NCI-H345 treated with DMSO at 0.1 percent for 48 hours (cell line): ENCODE results near the gene HIGD2A.
A peak's percentile ranks its signal among the peaks of the same experiment; 100 is the strongest.

Experiments used
- DNase-seq: peaks from one replicate; lab custom pipeline; 2025; ENCODE audit not compliant: unreplicated experiment; lab: John Stamatoyannopoulos, UW

HIGD2A gene, protein sequence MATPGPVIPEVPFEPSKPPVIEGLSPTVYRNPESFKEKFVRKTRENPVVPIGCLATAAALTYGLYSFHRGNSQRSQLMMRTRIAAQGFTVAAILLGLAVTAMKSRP

DNA sequence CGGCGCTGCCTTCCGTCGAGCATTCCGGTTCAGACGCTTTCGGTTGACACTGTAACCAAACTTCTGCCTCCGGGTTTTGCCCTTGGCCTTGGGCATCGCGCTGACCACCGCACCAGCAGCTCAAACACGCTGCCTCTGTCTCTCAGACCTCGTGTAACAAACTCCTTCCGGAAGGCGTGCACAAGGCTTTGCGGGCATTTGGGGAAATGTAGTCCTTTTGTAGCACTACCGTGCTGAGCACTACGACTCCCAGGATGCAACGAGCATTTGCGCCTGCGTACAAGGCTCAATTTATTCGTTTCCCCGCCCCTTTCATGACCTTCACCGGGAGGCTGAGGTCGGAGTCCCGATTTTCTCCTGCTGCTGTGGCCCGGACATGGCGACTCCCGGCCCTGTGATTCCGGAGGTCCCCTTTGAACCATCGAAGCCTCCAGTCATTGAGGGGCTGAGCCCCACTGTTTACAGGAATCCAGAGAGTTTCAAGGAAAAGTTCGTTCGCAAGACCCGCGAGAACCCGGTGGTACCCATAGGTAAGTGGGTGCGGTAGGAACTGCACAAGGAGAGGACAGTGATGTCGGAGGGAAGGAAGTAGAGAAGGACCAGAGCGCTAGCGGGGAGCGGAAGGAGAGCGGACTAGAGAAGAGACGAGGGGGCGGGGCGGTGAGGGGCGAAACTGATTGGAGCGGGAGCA lies at the start of gene HIGD2A, which contains the start of gene NOP16:
Gene HIGD2A, plus strand, starts transcription at position 308 of the 691 bp plus-strand sequence. Its CDS starts 69 bp downstream, at position 377.
Gene NOP16, minus strand, starts transcription at position 155 of the 691 bp plus-strand sequence. Its CDS starts 59 bp downstream, at position 96.
- DNase-seq = peak; percentile 97

DNA sequence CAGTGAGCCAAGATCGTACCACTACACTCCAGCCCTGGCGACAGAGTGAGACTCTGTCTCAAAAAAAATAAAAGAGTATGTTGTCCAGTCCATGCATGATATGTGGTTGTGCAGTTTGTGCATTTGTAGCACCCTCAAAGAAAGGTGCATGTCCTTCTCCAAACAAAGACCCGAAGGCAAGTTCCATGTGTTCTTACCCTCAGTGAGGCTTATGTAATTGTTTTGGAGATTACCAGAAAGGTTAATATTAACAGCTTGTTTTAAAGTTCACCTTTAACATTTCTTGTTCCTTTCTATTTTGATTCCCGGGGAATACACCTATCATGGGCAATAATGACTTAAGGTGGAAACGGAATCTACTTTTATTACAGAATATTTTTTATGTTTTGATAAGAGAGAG lies 49.2 kb upstream of the HIGD2A start:
- no peak for DNase-seq

DNA sequence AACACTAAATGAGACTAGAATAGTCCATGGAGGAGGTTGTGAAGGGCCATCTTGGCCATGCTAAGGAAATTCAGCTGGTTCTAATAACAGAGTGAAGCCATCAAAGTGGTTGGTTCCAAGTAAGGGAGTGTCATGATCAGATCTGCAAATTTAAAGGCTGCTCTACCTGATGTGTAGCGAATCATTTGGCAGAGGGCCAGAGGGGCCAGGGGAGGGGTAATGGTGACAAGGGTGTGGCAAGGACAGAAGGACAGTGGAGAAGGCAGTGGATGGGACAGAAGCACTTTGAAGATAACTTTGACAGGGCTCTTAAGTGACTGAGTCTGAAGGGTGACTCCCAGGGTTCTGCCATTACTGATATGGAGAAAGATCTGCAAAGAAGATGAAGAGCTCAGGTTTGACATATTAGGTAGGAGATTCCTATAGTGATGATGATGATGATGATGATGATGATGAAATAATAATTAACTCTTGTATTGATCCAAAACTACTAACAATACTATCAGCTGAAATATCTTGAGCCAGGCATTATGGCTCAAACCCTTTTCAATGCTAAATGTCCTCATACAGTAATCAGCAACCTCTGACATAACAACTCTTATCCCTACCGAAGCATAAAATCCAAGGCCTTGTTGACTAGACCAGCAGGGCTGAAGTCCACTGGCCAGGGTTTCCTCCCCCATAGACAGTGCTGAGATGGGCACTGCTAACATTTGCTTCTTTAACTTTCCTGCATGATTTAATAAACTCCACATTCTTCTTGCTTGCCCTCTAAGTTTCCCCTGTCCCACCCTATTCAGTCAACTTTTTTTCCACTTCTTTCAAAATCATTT lies 47.0 kb upstream of the HIGD2A start:
- no peak for DNase-seq

DNA sequence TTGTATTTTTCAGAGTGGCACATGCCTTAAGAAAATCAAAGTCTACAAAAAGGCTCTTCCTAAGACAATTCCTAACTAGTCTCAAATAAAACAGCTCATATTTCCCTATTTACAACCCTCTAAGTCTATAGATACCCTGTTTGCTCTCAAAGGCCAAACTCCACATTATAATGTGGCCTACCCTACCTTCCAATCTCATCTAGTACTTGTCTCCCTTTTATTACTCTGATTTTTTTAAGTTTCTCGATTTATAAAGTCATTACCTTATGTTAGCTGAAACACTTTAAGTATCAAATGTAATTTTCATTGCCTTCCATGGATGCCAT lies 46.4 kb upstream of the HIGD2A start:
- DNase-seq = no peak

DNA sequence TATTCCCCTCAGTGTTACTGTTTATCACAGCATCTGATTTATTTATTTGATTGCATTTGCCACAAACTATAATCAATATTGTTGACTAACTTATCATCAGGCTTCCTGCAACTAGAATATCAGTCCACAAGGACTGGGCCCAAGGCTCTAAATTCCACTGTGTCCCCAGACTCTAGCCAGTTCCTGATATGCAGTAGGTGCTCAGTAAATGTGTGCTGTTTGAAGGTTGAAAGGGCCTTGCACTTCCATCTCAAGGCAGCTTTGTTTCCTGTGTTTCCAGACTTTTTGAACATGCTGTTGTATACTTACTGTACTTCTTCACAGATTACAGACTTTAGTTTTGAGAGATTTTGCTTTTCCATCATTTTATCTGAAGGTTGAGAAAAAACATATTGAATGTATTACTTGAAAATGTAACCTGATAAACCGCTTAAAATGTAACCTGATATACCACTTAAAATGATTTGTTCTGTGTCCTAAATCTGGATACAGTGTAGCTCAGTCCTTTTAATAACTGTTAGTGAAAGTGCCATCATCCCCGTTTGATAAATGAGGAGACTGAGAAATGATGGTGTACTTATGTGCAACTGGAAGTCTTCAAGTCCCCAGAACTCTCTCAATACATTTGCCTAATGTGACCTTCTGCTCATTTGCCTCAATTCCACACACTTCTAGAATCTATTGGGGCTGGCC lies 45.6 kb upstream of the HIGD2A start:
- no peak for DNase-seq

DNA sequence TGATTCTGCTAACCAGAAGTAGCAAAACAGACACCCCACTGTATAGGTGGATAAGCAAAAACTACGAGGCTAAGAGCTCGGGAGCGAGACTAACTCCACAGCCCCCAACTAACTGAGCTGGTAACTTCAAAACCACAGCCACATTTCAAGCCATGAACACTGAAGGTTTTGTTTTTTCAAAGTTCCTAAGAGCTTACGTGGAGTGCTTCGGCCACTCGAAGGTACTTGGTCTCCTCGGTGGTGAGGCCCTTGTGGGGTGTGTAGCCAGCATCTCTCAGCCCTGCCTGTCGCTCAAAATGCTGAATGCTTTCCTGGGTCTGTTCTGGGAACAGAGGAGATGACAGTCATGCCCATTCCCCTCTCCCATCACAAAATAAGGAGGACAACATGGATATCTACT lies 38.1 kb upstream of the HIGD2A start:
- DNase-seq = no peak

DNA sequence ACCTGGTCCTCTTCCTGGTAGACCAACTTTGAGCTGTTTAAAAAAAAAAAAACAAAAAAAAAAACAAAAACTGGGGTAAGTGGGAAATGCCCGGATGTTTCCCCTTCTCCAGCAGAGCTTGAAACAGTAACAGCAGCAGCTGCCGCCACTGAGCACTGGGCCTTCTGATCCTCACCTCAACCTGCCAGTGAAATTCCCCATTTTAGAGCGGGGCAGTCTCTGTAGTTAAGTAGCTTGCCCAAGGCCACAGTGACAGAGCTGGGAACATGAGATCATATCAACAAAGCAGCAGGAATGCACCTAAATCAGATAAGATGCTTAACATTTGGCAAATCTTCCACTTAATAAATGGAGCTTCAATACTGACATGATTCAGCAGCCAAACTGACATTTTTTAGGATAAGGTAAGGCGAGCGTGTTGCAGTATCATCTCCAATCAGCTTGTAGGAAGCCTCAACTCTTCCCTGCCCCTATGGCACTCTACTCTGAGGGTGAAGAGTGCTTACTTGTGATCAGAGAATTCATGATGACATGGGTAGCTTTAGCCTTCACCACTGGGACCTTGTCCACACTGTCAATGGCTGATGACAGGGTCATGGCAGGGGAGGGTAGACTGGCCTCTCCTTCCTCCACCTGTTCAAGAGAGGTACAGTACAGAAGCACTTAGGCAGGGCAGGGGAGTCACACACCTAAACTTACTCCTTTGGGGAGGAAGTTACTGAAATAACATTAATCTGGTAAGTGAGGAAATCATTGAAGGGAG lies 36.3 kb upstream of the HIGD2A start:
- DNase-seq = no peak

DNA sequence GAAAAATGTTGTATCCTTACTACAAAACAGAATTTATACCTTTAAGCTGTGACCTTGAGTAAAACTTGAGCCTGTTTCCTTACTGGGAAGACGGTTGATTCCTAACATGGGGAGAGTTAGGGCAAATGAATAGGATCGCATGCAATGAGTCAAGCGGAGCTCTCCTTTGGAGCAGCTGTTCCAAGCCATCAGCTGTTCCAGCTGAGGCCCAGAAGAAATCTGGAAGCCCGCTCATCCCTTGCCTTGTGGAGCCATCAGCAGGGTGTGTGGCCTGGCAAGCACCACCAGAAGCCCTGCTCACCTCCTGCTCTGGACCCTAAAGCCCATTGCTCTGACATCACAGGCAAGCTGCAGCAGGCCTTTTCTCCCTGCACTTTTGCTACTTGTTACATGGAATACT lies 35.0 kb upstream of the HIGD2A start:
- DNase-seq = no peak

DNA sequence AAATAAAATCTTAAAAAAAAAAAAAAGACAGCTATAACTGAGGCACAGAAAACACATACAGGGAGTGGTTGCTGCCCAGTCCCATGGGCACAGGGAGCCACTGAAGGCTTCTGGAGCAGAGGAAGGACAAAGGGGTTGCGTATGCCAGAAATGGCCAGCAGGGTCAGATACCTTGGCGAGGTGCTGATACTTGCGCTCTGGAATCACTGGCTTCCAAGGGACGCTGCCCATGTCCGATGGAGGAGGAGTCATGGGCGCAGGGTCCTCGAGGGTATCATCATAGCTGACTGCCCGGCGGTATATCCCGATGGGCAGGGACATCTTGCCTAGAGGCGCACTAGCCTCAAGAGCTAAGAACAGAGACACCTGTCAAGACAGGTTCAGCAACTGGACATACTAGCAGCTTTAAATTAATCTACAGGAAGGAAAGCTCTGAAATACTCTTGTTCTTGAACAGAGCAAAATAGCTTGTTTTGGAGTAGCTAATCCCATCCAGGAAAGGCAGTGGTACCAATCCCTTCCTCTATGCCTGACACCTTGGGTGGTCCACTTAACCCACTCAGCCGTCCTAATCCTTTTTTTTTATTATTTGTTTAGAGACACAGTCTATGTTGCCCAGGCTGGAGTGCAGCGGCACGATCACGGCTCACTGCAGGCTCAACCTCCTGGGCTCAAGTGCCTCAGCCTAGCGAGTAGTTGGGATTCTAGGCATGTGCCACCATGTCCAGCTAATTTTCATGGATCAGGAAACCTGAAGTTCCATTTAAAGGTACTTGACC lies 33.0 kb upstream of the HIGD2A start:
- DNase-seq = peak; percentile 39

DNA sequence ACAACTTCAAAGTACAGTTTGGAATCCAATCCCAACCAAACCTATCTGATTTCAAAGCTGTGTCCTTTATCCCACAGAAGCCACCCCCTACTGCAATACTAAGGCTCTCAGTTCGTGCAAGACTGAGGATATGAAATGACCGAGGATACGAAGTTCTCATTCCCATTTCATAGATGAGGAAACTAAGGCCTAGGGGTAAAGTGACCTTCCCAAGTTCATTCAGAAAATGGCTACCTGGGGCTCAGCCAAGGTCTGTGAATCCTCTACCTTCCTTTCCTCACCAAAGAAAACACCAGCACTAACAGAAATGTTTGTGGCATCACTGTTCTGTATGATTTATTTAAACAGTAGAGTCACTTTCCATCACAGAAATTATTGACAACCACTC lies 32.4 kb upstream of the HIGD2A start:
- no peak for DNase-seq

DNA sequence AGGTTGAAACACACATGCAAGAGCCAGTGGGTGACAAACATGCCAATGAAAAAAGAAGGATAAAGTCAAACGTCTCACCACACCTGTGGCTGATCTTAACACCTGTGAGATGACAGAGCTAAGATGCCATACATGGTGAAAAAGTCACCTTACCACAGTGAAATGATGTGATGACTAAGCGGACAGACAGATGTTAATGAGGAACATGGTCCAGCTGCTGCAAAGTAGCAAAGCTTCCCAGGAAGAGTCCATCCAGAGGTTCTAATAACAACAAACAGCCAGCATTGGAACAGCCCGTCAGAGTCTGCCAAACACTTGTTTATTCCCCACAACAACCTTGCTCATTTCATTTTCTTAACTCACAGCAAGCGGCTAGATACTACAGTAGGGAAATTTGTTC lies 28.9 kb upstream of the HIGD2A start:
- DNase-seq = no peak

DNA sequence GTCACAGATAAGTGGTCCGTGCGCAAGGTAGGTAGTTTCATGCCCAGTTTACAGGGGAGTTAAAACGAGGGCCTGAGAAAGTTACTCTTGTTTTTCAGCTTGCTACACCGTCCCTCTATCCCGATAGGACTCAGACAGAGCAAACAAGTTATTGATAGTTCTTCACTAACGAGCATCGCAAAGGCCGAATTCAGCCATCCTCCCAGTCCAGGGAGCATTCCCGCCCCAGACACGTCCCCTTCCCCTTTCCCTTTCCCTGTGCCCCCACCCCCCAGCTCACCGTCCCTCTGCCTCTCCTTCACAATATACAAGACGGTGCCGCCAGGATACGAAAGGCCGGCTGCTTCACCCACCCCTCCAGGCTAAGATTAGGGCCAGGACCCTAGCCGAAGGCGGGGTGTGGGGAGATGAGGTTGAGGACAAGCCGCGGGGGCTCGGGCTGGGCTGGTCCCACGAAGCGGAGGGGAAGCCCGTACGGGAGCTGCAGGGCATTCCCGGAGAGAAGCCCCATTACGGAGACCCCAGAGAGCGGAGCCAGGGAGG lies 27.6 kb upstream of the HIGD2A start:
- DNase-seq = no peak

DNA sequence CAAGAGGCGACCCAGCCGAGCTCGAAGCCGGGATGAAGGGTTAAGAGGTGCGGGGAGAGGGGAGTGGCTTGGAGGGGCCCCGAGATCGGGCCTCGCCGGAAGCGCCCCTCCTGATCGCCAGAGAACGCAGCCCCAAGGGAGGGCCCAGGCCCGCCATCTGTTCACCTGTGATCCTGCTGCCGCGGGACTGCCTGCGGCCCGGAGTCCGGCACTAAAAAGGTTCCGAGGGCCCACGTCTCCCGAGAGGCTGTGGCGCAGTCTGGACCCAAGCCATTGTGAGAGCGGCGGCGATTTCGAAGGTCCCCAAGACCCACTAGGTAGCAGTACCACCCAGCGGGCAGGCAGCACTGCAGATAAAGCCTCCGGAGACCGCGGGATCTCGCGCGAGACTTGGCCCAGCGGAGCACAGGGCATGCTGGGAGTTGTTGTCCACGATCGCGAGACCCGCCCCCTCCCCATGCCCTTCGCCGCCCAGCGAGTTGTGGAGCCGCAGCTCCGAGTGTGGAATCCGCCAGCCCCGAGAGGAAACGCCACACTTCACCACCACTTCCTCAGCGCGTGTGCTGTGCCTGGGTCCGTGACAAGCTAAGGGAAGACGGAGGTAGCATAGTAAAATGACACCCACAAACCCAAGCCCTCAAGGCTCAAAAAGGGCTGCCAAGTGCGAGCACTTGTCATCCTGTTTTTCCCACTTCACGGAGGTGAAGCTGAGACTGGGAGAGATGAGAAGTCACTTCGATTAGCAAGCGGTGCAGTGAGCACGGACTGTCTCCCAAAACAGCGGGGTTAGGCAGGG lies 26.9 kb upstream of the HIGD2A start, which contains the start of gene KIAA1191:
Gene KIAA1191, minus strand, starts transcription at position 328 of the 796 bp plus-strand sequence. CDS start 2,256 bp downstream, outside the sequence.
- DNase-seq = peak; percentile 76

DNA sequence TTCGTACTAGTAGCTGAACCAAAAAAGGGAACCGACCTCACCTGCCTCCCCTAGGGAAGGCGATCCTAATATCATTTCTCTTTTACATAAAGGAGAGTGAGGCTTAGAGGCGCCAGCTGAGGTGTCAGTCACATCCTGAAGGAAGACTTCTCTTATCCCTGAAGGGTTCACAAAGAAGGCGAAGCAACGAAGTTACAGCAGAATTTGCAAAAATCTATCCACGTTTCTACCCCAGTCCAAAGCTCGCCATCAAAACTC lies 26.4 kb upstream of the HIGD2A start:
- no peak for DNase-seq

DNA sequence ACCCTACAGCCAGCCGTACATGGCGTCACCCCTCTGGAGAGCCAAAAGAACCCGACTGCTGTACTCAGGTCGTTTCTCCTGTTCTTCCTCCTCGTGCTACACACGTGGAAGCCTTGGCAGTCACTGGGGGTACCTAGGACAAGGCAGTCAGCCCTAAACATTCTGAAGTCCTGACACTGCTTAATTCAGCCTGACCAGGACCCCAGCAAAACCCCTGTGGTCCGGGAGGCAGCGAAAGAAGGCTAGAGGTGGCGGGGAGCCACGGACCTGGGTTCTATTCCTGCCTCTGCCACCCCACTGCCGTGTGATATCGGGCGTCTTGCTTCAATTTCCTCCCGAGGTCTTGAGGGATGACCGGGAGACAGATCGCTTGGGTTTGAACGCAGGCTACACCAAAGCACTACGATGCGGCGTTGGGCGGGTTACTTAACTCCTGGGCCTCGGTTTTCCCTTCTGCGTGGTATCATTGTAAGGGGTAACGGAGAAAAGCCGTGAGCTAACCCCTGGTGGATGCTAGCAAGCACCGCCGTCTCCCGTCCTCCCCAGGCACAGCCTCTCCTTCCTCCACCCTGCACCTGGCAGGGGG lies 23.7 kb upstream of the HIGD2A start:
- DNase-seq = no peak

DNA sequence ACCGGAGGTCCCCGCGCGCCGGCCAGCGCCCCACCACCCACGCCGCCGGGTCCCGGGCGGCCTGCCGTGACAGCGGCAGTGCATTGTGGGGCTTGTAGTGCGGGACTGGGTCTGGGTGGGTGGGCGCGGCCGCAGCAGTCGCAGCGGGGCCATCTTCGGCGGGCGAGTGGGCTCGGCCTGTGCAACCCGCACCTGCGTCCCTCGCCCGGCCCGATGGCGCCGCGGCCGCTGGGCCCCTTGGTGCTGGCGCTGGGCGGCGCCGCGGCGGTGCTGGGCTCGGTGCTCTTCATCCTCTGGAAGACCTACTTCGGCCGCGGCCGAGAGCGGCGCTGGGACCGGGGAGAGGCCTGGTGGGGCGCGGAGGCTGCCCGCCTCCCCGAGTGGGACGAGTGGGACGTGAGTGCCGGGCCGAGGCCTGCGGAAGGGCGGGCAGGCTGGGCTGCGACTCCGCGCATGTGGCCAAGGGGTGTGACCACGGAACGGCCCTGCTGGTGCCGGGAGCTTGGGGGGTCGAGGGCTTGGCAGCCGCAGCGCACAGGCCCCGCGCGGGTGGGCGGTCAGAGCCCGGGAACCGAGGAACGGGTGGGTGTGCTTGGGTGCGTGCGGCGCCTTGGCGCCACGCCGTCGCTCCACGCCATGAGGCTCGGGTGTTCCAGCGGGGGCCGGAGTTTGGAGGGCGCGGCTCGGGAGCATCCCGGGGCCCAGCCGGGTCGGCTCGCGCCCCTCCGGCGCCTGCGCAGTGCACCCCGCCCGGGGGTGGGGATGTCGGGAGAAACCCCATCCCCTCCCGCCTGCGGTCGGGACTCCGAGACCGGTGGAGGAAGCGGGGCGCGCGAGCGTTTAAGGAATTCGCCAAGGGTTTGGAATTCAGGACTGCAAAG lies 23.0 kb upstream of the HIGD2A start, which contains the start of gene ARL10:
Gene ARL10, plus strand, starts transcription at position 137 of the 881 bp plus-strand sequence. Its CDS starts 77 bp downstream, at position 214.
- peak; percentile 31 for DNase-seq

DNA sequence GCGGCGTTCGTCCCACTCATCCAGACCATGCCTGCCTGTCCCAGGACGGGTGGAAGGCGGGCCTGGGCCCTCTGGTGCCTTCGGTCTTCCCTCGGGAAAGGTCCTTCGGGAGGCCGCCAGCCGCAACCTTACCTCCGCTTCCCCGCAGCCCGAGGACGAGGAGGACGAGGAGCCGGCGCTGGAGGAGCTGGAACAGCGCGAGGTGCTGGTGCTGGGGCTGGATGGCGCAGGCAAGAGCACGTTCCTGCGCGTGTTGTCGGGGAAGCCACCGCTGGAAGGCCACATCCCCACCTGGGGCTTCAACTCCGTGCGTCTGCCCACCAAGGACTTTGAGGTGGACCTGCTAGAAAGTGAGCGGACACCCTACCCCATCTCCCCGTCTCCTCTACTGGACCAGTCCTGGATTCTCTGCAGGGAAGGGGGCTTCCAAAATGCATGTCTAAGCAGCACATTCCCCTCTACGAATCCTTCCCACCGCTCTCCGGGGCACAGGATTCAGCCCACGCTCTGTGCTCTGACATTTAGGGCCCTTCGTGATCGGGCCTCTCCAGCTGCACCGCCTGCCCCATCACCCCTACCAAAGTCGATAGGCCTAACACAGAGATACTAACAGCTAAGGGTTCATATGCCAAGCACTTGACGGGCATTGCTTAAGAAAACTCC lies 22.2 kb upstream of the HIGD2A start:
- no peak for DNase-seq
